ENCODE results near the gene MRGPRX4.
"Not testable (repeated sequence)": the region's sequence is repeated elsewhere in the genome, so short reads cannot be mapped to it uniquely, and the experiment has no call there.

MRGPRX4 gene

GRCh38 chr11:18188796-18189195 lies 16.2 kb downstream of the MRGPRX4 start:
- ChIA-PET POLR2A (no interaction called here), CTCF (no interaction called here)
- DNase-seq (ENCODE audit: extremely low spot score) = no peak
- no peak for TF ChIP-seq L3MBTL2 (conservative IDR thresholded peaks at IDR 0.05)
- TF ChIP-seq BHLHE40 (IDR thresholded peaks at IDR 0.05; ENCODE audit: borderline replicate concordance) = no peak
- no peak for TF ChIP-seq SUZ12 (IDR thresholded peaks at IDR 0.05)
- TF ChIP-seq FOXA1 (IDR thresholded peaks at IDR 0.05) = no peak
- no peak for TF ChIP-seq NFRKB (IDR thresholded peaks at IDR 0.05)
- no peak for TF ChIP-seq FOXM1 (IDR thresholded peaks at IDR 0.05; ENCODE audit: borderline replicate concordance)
- TF ChIP-seq FOXK2 (IDR thresholded peaks at IDR 0.05) = no peak
- TF ChIP-seq SP1 (IDR thresholded peaks at IDR 0.05) = no peak

DNA sequence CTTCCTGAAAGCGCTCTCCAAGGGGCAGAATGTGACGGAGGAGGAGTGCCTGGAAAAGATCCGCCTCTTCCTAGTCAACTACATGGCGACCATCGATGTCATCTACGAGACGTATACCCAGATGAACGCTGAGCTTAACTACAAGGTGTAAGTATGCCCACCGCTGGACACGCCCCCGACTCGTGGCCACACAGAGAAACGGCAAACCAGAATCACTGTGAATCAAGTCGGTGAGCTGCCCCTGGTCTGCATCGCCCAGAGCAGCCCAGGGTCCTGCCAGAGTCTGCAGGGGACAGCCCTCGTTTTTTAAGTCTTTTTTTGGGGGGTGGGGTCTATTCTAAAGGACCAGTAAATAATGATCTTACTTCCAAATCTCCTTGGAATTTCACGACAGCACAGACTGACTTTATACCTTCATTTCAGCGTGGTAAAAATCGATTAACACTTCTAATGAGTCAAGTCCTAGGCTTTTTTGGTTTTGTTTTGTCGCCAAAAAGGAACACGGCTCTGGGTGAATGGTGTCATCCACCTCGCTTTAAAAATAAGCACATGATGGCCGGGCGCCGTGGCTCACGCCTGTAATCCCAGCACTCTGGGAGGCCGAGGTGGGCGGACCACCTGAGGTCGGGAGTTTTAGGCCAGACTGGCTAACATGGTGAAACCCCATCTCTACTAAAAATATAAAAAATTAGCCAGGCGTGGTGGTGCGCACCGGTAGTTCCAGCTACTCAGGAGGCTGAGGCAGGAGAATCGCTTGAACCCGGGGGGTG lies 17.0 kb downstream of the MRGPRX4 start:
- DNase-seq (ENCODE audit: extremely low spot score); CTCF ChIA-PET; POLR2A ChIA-PET: not testable (repeated sequence)

GRCh38 chr11:18191376-18191775 lies 18.7 kb downstream of the MRGPRX4 start:
- ChIA-PET POLR2A (no interaction called here), CTCF (no interaction called here)
- no peak for DNase-seq (ENCODE audit: extremely low spot score)
- TF ChIP-seq PKNOX1 (IDR thresholded peaks at IDR 0.05) = no peak
- no peak for TF ChIP-seq FOXM1 (IDR thresholded peaks at IDR 0.05; ENCODE audit: borderline replicate concordance)
- TF ChIP-seq NFRKB (IDR thresholded peaks at IDR 0.05) = no peak

- CTCF ChIA-PET = no interaction called here
Observed at GRCh38 chr11:18193010-18193409, 20.4 kb downstream of the MRGPRX4 start.

GRCh38 chr11:18196532-18196931 lies 23.9 kb downstream of the MRGPRX4 start:
- no peak for TF ChIP-seq LEF1 (IDR thresholded peaks at IDR 0.05; ENCODE audit: borderline replicate concordance)
- TF ChIP-seq ARNT (IDR thresholded peaks at IDR 0.05) = no peak
- no peak for TF ChIP-seq SUZ12 (IDR thresholded peaks at IDR 0.05)
- TF ChIP-seq ELF4 (IDR thresholded peaks at IDR 0.05) = no peak
- no peak for TF ChIP-seq L3MBTL2 (conservative IDR thresholded peaks at IDR 0.05)
- no peak for TF ChIP-seq HDGF (IDR thresholded peaks at IDR 0.05; ENCODE audit: borderline replicate concordance)
- no peak for TF ChIP-seq FOXA1 (IDR thresholded peaks at IDR 0.05)
- TF ChIP-seq BHLHE40 (IDR thresholded peaks at IDR 0.05; ENCODE audit: borderline replicate concordance) = no peak
- TF ChIP-seq TARDBP (IDR thresholded peaks at IDR 0.05) = no peak
- TF ChIP-seq PKNOX1 (IDR thresholded peaks at IDR 0.05) = no peak
- TF ChIP-seq SP1 (IDR thresholded peaks at IDR 0.05) = no peak
- no peak for TF ChIP-seq FOXM1 (IDR thresholded peaks at IDR 0.05; ENCODE audit: borderline replicate concordance)
- no peak for TF ChIP-seq FOXK2 (IDR thresholded peaks at IDR 0.05)
- no peak for TF ChIP-seq CTBP1 (IDR thresholded peaks at IDR 0.05; ENCODE audit: borderline replicate concordance)
- no peak for TF ChIP-seq NFRKB (IDR thresholded peaks at IDR 0.05)
- TF ChIP-seq ZNF384 (IDR thresholded peaks at IDR 0.05) = no peak
- CTCF ChIA-PET = no interaction called here
- DNase-seq (ENCODE audit: extremely low spot score) = no peak
- POLR2A ChIA-PET = no interaction called here

More at GRCh38 chr11:18193010-18193409, 20.4 kb downstream of the MRGPRX4 start:
- POLR2A ChIA-PET = no interaction called here
- DNase-seq (ENCODE audit: extremely low spot score) = no peak
- TF ChIP-seq ELF4 (IDR thresholded peaks at IDR 0.05) (no peak), SP1 (IDR thresholded peaks at IDR 0.05) (no peak), FOXA1 (IDR thresholded peaks at IDR 0.05) (no peak), ARNT (IDR thresholded peaks at IDR 0.05) (no peak)

DNA sequence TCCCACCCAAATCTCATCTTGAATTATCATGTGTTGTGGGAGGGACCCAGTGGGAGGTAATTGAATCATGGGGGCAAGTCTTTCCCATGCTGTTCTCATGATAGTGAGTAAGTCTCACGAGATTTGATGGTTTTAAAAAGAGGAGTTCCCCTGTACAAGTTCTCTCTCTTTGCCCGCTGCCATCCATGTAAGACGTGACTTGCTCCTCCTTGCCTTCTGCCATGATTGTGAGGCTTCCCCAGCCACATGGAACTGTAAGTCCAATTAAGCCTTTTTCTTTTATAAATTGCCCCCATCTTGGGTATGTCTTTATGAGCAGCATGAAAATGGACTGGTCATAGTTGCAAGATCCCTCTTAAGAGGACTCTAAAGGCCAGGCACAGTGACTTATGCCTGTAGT lies 25.1 kb downstream of the MRGPRX4 start:
- DNase-seq (ENCODE audit: extremely low spot score); POLR2A ChIA-PET; CTCF ChIA-PET: not testable (repeated sequence)

DNA sequence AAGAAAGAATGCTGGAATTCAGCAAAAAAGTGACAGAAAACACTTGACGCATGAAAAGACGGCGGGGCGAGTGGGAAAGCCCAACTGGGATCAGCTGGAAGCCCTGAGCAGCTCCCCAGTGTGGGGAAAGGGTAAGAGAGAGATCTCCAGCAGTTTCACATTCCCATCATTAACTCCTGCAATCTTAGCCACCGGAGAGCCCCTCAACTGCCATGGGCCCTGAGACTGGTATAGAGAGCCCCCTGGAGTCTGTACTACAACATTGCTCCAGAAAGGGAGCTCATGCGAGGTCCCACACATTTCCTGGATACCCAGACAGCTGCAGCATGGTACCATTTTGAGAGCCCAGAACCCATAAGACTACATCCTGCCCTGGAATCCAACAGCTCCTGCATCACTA lies 31.1 kb downstream of the MRGPRX4 start:
- CTCF ChIA-PET = interaction anchor here (0.6 to 2.0 kb wide), 15 partner anchors 9 to 473 kb away, joined by 3 to 19 read pairs (median 3); partner anchors contain the start of genes SAA4 and SAAL1
- DNase-seq (ENCODE audit: extremely low spot score) = peak; percentile 69
- POLR2A ChIA-PET = no interaction called here
- no peak for TF ChIP-seq FOXA1 (IDR thresholded peaks at IDR 0.05)
- TF ChIP-seq CTBP1 (IDR thresholded peaks at IDR 0.05; ENCODE audit: borderline replicate concordance) = no peak
- TF ChIP-seq NFRKB (IDR thresholded peaks at IDR 0.05) = no peak
- TF ChIP-seq SUZ12 (IDR thresholded peaks at IDR 0.05) = no peak
- TF ChIP-seq BHLHE40 (IDR thresholded peaks at IDR 0.05; ENCODE audit: borderline replicate concordance) = no peak
- no peak for TF ChIP-seq ARNT (IDR thresholded peaks at IDR 0.05)
- TF ChIP-seq L3MBTL2 (conservative IDR thresholded peaks at IDR 0.05) = no peak
- no peak for TF ChIP-seq ELF4 (IDR thresholded peaks at IDR 0.05)
- TF ChIP-seq PKNOX1 (IDR thresholded peaks at IDR 0.05) = no peak
- no peak for TF ChIP-seq HDGF (IDR thresholded peaks at IDR 0.05; ENCODE audit: borderline replicate concordance)
- no peak for TF ChIP-seq FOXM1 (IDR thresholded peaks at IDR 0.05; ENCODE audit: borderline replicate concordance)
- no peak for TF ChIP-seq SP1 (IDR thresholded peaks at IDR 0.05)
- TF ChIP-seq LEF1 (IDR thresholded peaks at IDR 0.05; ENCODE audit: borderline replicate concordance) = no peak
- TF ChIP-seq FOXK2 (IDR thresholded peaks at IDR 0.05) = no peak
- TF ChIP-seq TARDBP (IDR thresholded peaks at IDR 0.05) = no peak
- TF ChIP-seq ZNF384 (IDR thresholded peaks at IDR 0.05) = no peak
